RWPE2 (cell line): Measurements from ENCODE around the gene KCTD11.

Source experiments
- ATAC-seq: fragments of 200-7000 bp; cut with Tn5 transposase; 3 replicates; pipeline ENCODE4 v1.9.1; 2021; ENCODE audit warnings: low read depth
- DNase-seq: peaks from one replicate; pipeline ENCODE4 v3.0.0-alpha.2; 2020; ENCODE audit warnings: low spot score
- H3K27ac ChIP-seq: fragments of 450-650 bp; 2 replicates; pipeline ENCODE4 v1.5.1; 2017; ENCODE audit warnings: mild to moderate bottlenecking; ENCODE audit not compliant: poor library complexity, severe bottlenecking
- H3K27me3 ChIP-seq: fragments of 250-450 bp; sonication (Bioruptor Pico); 2 replicates; pipeline ENCODE4 v1.5.1; 2021; ENCODE audit warnings: mild to moderate bottlenecking, moderate library complexity; ENCODE audit not compliant: insufficient read depth, poor library complexity, severe bottlenecking
- H3K36me3 ChIP-seq: fragments of 250-450 bp; sonication (Bioruptor Pico); 2 replicates; pipeline ENCODE4 v1.5.1; 2020; ENCODE audit warnings: low read depth, mild to moderate bottlenecking, moderate library complexity
- H3K4me1 ChIP-seq: fragments of 250-450 bp; sonication (Bioruptor Pico); 2 replicates; pipeline ENCODE4 v1.5.1; 2021; ENCODE audit warnings: mild to moderate bottlenecking, moderate library complexity; ENCODE audit not compliant: insufficient read depth, poor library complexity, severe bottlenecking
- H3K4me3 ChIP-seq: fragments of 250-450 bp; sonication (Bioruptor Pico); 2 replicates; pipeline ENCODE4 v1.5.1; 2021; ENCODE audit warnings: mild to moderate bottlenecking, moderate library complexity; ENCODE audit not compliant: severe bottlenecking
- H3K9me3 ChIP-seq: fragments of 250-450 bp; sonication (Bioruptor Pico); 2 replicates; pipeline ENCODE4 v1.5.1; 2021; ENCODE audit warnings: mild to moderate bottlenecking, moderate library complexity; ENCODE audit not compliant: severe bottlenecking
- TF ChIP-seq, protein P1 (sequence below): fragments of 450-650 bp; IDR thresholded peaks from one replicate; pipeline ENCODE4 v1.5.1; 2017; ENCODE audit warnings: mild to moderate bottlenecking, moderate library complexity; ENCODE audit not compliant: poor library complexity, severe bottlenecking

Gene KCTD11

DNA sequence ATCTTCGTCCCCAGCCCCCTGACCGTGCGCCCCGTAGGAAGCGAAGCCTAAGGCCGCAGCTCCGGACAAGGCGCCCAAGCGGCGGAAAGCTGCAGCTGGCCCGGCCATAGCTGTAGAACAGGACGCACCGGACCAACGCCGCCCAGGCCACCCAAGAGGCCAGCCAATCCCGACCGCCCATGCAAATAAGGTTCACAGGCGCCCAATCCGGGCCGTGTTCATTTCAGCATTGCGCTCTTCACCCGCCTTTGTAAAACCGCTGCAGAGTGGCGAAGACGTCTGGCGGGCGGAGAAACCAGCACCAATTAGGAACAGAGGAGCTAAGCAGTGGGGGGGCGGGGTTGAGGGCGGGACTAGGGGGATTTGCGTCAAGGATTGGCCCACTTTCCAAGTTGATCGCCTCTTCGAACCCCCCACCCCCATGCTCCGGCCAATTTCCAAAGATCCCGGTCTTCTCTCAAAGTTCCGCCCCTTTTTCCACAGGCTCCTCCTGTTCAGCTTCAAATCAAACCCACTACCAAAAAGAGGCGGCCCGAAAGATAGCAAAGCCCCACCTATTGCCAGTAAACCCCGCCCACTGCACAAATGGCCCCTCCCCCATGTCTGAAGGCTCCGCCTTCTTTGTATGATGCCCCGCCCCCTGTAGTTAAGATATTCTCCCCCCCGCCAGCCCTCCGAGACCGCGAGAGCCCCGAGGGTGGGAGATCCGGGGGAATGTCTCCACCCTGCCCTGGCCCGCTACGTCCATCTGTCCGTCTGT is 52.2 kb downstream of the KCTD11 start, which contains the start of gene TMEM256:
TSS of gene TMEM256 (minus strand) at position 121 of the 760 bp plus-strand sequence. CDS start at position 108, 13 bp downstream.
- H3K27ac ChIP-seq = peak within 1 kb of the TSS; percentile 58
- TF ChIP-seq, protein P1, sequence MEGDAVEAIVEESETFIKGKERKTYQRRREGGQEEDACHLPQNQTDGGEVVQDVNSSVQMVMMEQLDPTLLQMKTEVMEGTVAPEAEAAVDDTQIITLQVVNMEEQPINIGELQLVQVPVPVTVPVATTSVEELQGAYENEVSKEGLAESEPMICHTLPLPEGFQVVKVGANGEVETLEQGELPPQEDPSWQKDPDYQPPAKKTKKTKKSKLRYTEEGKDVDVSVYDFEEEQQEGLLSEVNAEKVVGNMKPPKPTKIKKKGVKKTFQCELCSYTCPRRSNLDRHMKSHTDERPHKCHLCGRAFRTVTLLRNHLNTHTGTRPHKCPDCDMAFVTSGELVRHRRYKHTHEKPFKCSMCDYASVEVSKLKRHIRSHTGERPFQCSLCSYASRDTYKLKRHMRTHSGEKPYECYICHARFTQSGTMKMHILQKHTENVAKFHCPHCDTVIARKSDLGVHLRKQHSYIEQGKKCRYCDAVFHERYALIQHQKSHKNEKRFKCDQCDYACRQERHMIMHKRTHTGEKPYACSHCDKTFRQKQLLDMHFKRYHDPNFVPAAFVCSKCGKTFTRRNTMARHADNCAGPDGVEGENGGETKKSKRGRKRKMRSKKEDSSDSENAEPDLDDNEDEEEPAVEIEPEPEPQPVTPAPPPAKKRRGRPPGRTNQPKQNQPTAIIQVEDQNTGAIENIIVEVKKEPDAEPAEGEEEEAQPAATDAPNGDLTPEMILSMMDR = no peak

More for the DNA sequence above, 52.2 kb downstream of the KCTD11 start, which contains the start of gene TMEM256:
- peak; percentile 94 for ATAC-seq
- peaks cover 7% of the 10 kb centered on the region for H3K4me1 ChIP-seq
- peak; percentile 99 for DNase-seq
- H3K4me3 ChIP-seq = peak within 1 kb of the TSS; percentile 54
- no peaks in the 10 kb centered on the region for H3K9me3 ChIP-seq
- H3K36me3 ChIP-seq = peaks cover 17% of the 10 kb centered on the region
- no peaks in the 10 kb centered on the region for H3K27me3 ChIP-seq
